ENCODE results near the gene BBS4.

- TF ChIP-seq CTCF (IDR thresholded peaks at IDR 0.05) (no peak), EP300 (IDR thresholded peaks at IDR 0.05) (no peak), POLR2A (IDR thresholded peaks at IDR 0.05; ENCODE audit: low read depth) (no peak)
These were observed 88.8 kb downstream of the BBS4 start for GRCh38 chr15:72774696-72775383.

Data from esophagus muscularis mucosa (tissue), 4 donors.